Fibroblast of lung (primary cell): Measurements from ENCODE around the gene CCDC12. TPM values are rescaled to one million over a fixed set of nuclear protein-coding genes. Genes with fewer than 3 reads are reported as not detected.
A peak's percentile ranks its signal among the peaks of the same experiment; 100 is the strongest.

ENCODE experiments used
- DNase-seq, 2 donors: peaks; one replicate each; pipeline versions ENCODE4 v3.0.0 to v3.0.0-alpha.2; 2010; ENCODE audit warnings: low read depth in 2 of 2
- H2AFZ ChIP-seq: 2 replicates; pipeline ENCODE4 v1.5.1; 2012; ENCODE audit warnings: low read length, control low read depth, inconsistent platforms
- H3K27ac ChIP-seq: 2 replicates; pipeline ENCODE4 v1.5.1; 2011; ENCODE audit warnings: low read length, control low read depth; ENCODE audit not compliant: insufficient read depth
- H3K27me3 ChIP-seq: 2 replicates; pipeline ENCODE4 v1.5.1; 2011; ENCODE audit warnings: mild to moderate bottlenecking, low read length; ENCODE audit not compliant: control insufficient read depth, insufficient read depth
- H3K36me3 ChIP-seq: 2 replicates; pipeline ENCODE4 v1.5.1; 2011; ENCODE audit warnings: low read length; ENCODE audit not compliant: control insufficient read depth, insufficient read depth
- H3K4me1 ChIP-seq: 2 replicates; pipeline ENCODE4 v1.5.1; 2011; ENCODE audit warnings: low read length; ENCODE audit not compliant: control insufficient read depth, insufficient read depth; ENCODE audit errors: extremely low read depth
- H3K4me2 ChIP-seq: 2 replicates; pipeline ENCODE4 v1.5.1; 2011; ENCODE audit warnings: low read length, control low read depth; ENCODE audit not compliant: insufficient read depth; ENCODE audit errors: extremely low read depth
- H3K4me3 ChIP-seq, 4 experiments: fragments of 200-600 bp in 1 of 4; sonication (generic) in 1 of 4; replicated peaks in 1 of 4; 2 replicates each; pipeline ENCODE4 v1.5.1; 2011 to 2016; ENCODE audit warnings: low read length in 4 of 4, low read depth in 3 of 4, mild to moderate bottlenecking in 3 of 4, control low read depth in 2 of 4, inconsistent platforms in 1 of 4, mixed read lengths in 1 of 4; ENCODE audit not compliant: insufficient read depth in 1 of 4; ENCODE audit errors: control extremely low read depth in 1 of 4
- H3K79me2 ChIP-seq: 2 replicates; pipeline ENCODE4 v1.5.1; 2012; ENCODE audit warnings: mild to moderate bottlenecking, low read length, inconsistent platforms; ENCODE audit not compliant: control insufficient read depth, insufficient read depth
- H3K9ac ChIP-seq: 2 replicates; pipeline ENCODE4 v1.5.1; 2011; ENCODE audit warnings: mild to moderate bottlenecking, low read length, control low read depth; ENCODE audit not compliant: insufficient read depth
- H3K9me3 ChIP-seq: 2 replicates; pipeline ENCODE4 v1.5.1; 2012; ENCODE audit warnings: low read depth, low read length; ENCODE audit not compliant: control insufficient read depth, insufficient read depth
- H4K20me1 ChIP-seq: 2 replicates; pipeline ENCODE4 v1.5.1; 2011; ENCODE audit warnings: low read length; ENCODE audit not compliant: control insufficient read depth, insufficient read depth; ENCODE audit errors: extremely low read depth
- CTCF ChIP-seq, 2 donors: IDR thresholded peaks in 1 of 2; conservative IDR thresholded peaks in 1 of 2; 1 replicate in 1 of 2; 2 replicates in 1 of 2; pipeline ENCODE4 v1.5.1; 2011 to 2012; ENCODE audit warnings: low read length in 2 of 2, control low read depth in 1 of 2, inconsistent platforms in 1 of 2, low read depth in 1 of 2, mild to moderate bottlenecking in 1 of 2
- EZH2 ChIP-seq: IDR thresholded peaks from 2 replicates; pipeline ENCODE4 v1.5.1; 2012; ENCODE audit warnings: low read length, control low read depth, mild to moderate bottlenecking; ENCODE audit errors: missing control alignments
- polyA plus RNA-seq, 2 donors: library from polyadenylated mRNA; depleted of rRNA in 1 of 2; stranded (reverse) in 1 of 2; unstranded in 1 of 2; fragments of >200 nt; gene quantifications; 2 replicates each; pipeline ENCODE4 v1.2.1, GENCODE V29; 2011 to 2012; ENCODE audit warnings: missing spikeins in 1 of 2
- total RNA-seq: library from RNA; depleted of rRNA; stranded (reverse); fragments of >200 nt; gene quantifications from 2 replicates; pipeline ENCODE4 v1.2.1, GENCODE V29; 2014

The CCDC12 gene
- total and polyA plus RNA-seq, 2 donors (not counting 1 experiment from before 2014, with no cell fraction given) = 28.0 to 29.2 TPM

- DNase-seq = peak; percentile 76 to 79
- H3K4me1 ChIP-seq = peaks cover 7% of the 10 kb centered on the region
- H3K9ac ChIP-seq = no peak overlapping the region
- H3K4me3 ChIP-seq = no peak overlapping the region
- no peaks in the 10 kb centered on the region for H3K36me3 ChIP-seq
- no peaks in the 10 kb centered on the region for H3K9me3 ChIP-seq
- peak overlapping the region; percentile 51 for H3K4me2 ChIP-seq
- no peaks in the 10 kb centered on the region for H3K79me2 ChIP-seq
- peak overlapping the region; percentile 35 for H2AFZ ChIP-seq
- no peak overlapping the region for H3K27ac ChIP-seq
- H3K27me3 ChIP-seq = peaks cover 6% of the 10 kb centered on the region
- TF ChIP-seq EZH2 (no peak), CTCF (conservative IDR thresholded peaks at IDR 0.05 in 1 of 2, IDR thresholded peaks at IDR 0.05 in 1 of 2; ENCODE audit: low read depth in 1 of 2, low read length in 2 of 2) (peak; percentile 22 to 44)
- H4K20me1 ChIP-seq = no peaks in the 10 kb centered on the region
Observed at GRCh38 chr3:46908294-46908985, 68.1 kb downstream of the CCDC12 start.

- no peak overlapping the region for H3K9ac ChIP-seq
- DNase-seq = no peak
Observed at GRCh38 chr3:46907960-46908293, 68.6 kb downstream of the CCDC12 start.

GRCh38 chr3:46907271-46907670, 69.3 kb downstream of the CCDC12 start:
- no peak overlapping the region for H3K27ac ChIP-seq
- DNase-seq = no peak
- H4K20me1 ChIP-seq = no peaks in the 10 kb centered on the region
- TF ChIP-seq EZH2 = no peak
- no peak for TF ChIP-seq CTCF (conservative IDR thresholded peaks at IDR 0.05 in 1 of 2, IDR thresholded peaks at IDR 0.05 in 1 of 2; ENCODE audit: low read depth in 1 of 2, low read length in 2 of 2)
- no peak overlapping the region for H3K4me3 ChIP-seq
- H3K4me2 ChIP-seq = no peak overlapping the region
- H3K79me2 ChIP-seq = no peaks in the 10 kb centered on the region
- peaks cover 6% of the 10 kb centered on the region for H3K4me1 ChIP-seq
- no peak overlapping the region for H3K9ac ChIP-seq
- no peaks in the 10 kb centered on the region for H3K9me3 ChIP-seq
- H3K36me3 ChIP-seq = no peaks in the 10 kb centered on the region
- H3K27me3 ChIP-seq = peaks cover 6% of the 10 kb centered on the region
- H2AFZ ChIP-seq = no peak overlapping the region

More at GRCh38 chr3:46907960-46908293, 68.6 kb downstream of the CCDC12 start:
- Histone ChIP-seq H3K4me1 (peaks cover 6% of the 10 kb centered on the region), H2AFZ (no peak overlapping the region), H3K36me3 (no peaks in the 10 kb centered on the region), H3K27me3 (peaks cover 6% of the 10 kb centered on the region), H3K4me2 (no peak overlapping the region), H3K4me3 (no peak overlapping the region), H4K20me1 (no peaks in the 10 kb centered on the region), H3K9me3 (no peaks in the 10 kb centered on the region), H3K27ac (no peak overlapping the region), H3K79me2 (no peaks in the 10 kb centered on the region)
- TF ChIP-seq EZH2 (no peak), CTCF (conservative IDR thresholded peaks at IDR 0.05 in 1 of 2, IDR thresholded peaks at IDR 0.05 in 1 of 2; ENCODE audit: low read depth in 1 of 2, low read length in 2 of 2) (no peak)
